IMR-90 (cell line): ENCODE measurements around the gene SCAF1. TPM values are rescaled to one million over a fixed set of nuclear protein-coding genes. Genes with fewer than 3 reads are reported as not detected.

Experiments
- ATAC-seq: fragments of 200-7000 bp; cut with Tn5 transposase; 2 replicates; pipeline ENCODE4 v1.9.1; 2020; ENCODE audit warnings: low read depth, mild to moderate bottlenecking, moderate library complexity
- BruUV-seq: library from RNA; stranded (reverse); fragments of 400-500 nt; replicated peaks from 2 replicates; lab custom pipeline; 2021; lab: Mats Ljungman, UMichigan
- CTCF ChIA-PET: fragments of 300-600 bp; formaldehyde crosslinking; extraction: SDS; loops from one replicate; lab custom pipeline; 2021; ENCODE audit warnings: antibody characterized with exemption; lab: Yijun Ruan, JAX
- POLR2A ChIA-PET: fragments of 300-600 bp; sonication (Branson Sonifier 250); formaldehyde crosslinking; loops from one replicate; lab custom pipeline; 2022; ENCODE audit warnings: antibody characterized with exemption; ENCODE audit not compliant: unreplicated experiment; lab: Charles Lee
- DNase-seq: peaks from one replicate; pipeline ENCODE4 v3.0.0; 2013
- H2AFZ ChIP-seq: replicated peaks from 2 replicates; pipeline ENCODE3; 2013; ENCODE audit warnings: low read length, mild to moderate bottlenecking; ENCODE audit not compliant: poor library complexity
- H2AK5ac ChIP-seq: 2 replicates; pipeline ENCODE4 v1.6.1; 2013; ENCODE audit warnings: low read depth, low read length, inconsistent platforms
- H2AK9ac ChIP-seq: replicated peaks from 2 replicates; pipeline ENCODE3; 2013; ENCODE audit warnings: mild to moderate bottlenecking, low read depth, low read length, moderate library complexity; ENCODE audit not compliant: poor library complexity
- H2BK120ac ChIP-seq: 2 replicates; pipeline ENCODE4 v1.6.1; 2013; ENCODE audit warnings: low read depth, low read length, inconsistent platforms
- H2BK15ac ChIP-seq: 3 replicates; pipeline ENCODE4 v1.6.1; 2013; ENCODE audit warnings: low read depth, low read length, inconsistent platforms
- H2BK20ac ChIP-seq: 2 replicates; pipeline ENCODE4 v1.6.1; 2013; ENCODE audit warnings: low read depth, mild to moderate bottlenecking, inconsistent platforms, low read length, moderate library complexity
- H2BK5ac ChIP-seq: 2 replicates; pipeline ENCODE4 v1.6.1; 2013; ENCODE audit warnings: mild to moderate bottlenecking, low read depth, low read length, inconsistent platforms; ENCODE audit not compliant: poor library complexity, severe bottlenecking
- H3K14ac ChIP-seq: replicated peaks from 2 replicates; pipeline ENCODE4 v1.6.1; 2013; ENCODE audit warnings: low read depth, low read length, inconsistent platforms
- H3K18ac ChIP-seq: 2 replicates; pipeline ENCODE4 v1.6.1; 2013; ENCODE audit warnings: low read depth, low read length, control low read depth
- H3K23ac ChIP-seq: 2 replicates; pipeline ENCODE4 v1.6.1; 2013; ENCODE audit warnings: low read depth, low read length, inconsistent platforms
- H3K27ac ChIP-seq: 2 replicates; pipeline ENCODE4 v1.5.1; 2013; ENCODE audit warnings: mild to moderate bottlenecking, control low read depth, low read length; ENCODE audit not compliant: insufficient read depth
- H3K27me3 ChIP-seq: 2 replicates; pipeline ENCODE4 v1.6.1; 2013; ENCODE audit warnings: low read length; ENCODE audit not compliant: control insufficient read depth, insufficient read depth
- H3K36me3 ChIP-seq: 2 replicates; pipeline ENCODE4 v1.6.1; 2013; ENCODE audit warnings: low read length, mixed read lengths; ENCODE audit not compliant: control insufficient read depth, insufficient read depth
- H3K4ac ChIP-seq: 2 replicates; pipeline ENCODE4 v1.6.1; 2013; ENCODE audit warnings: low read depth, low read length, inconsistent platforms
- H3K4me1 ChIP-seq: 2 replicates; pipeline ENCODE4 v1.6.1; 2013; ENCODE audit warnings: low read length, mixed read lengths; ENCODE audit not compliant: control insufficient read depth, insufficient read depth
- H3K4me2 ChIP-seq: 2 replicates; pipeline ENCODE4 v1.6.1; 2013; ENCODE audit warnings: low read depth, mild to moderate bottlenecking, control low read depth, low read length, moderate library complexity
- H3K4me3 ChIP-seq: 2 replicates; pipeline ENCODE4 v1.5.1; 2013; ENCODE audit warnings: low read depth, mild to moderate bottlenecking, control low read depth, low read length, moderate library complexity; ENCODE audit not compliant: insufficient read depth
- H3K56ac ChIP-seq: 2 replicates; pipeline ENCODE4 v1.6.1; 2013; ENCODE audit warnings: low read length, inconsistent platforms; ENCODE audit not compliant: insufficient read depth; ENCODE audit errors: extremely low read depth
- H3K79me1 ChIP-seq, 2 experiments: 2 replicates each; pipeline ENCODE4 v1.6.1; 2013; ENCODE audit warnings: low read length in 2 of 2, inconsistent platforms in 1 of 2, low read depth in 1 of 2
- H3K9ac ChIP-seq: 2 replicates; pipeline ENCODE4 v1.6.1; 2013; ENCODE audit warnings: low read depth, low read length, control low read depth
- H3K9me1 ChIP-seq: 2 replicates; pipeline ENCODE4 v1.6.1; 2013; ENCODE audit warnings: low read length, inconsistent platforms; ENCODE audit not compliant: insufficient read depth
- H3K9me3 ChIP-seq: 2 replicates; pipeline ENCODE4 v1.6.1; 2013; ENCODE audit warnings: low read length; ENCODE audit not compliant: control insufficient read depth, insufficient read depth
- H4K20me1 ChIP-seq: 2 replicates; pipeline ENCODE4 v1.6.1; 2013; ENCODE audit warnings: low read length, inconsistent platforms; ENCODE audit not compliant: insufficient read depth
- H4K5ac ChIP-seq: 2 replicates; pipeline ENCODE4 v1.6.1; 2013; ENCODE audit warnings: mild to moderate bottlenecking, low read depth, low read length, control low read depth
- H4K8ac ChIP-seq, 2 experiments: 2 replicates each; pipeline ENCODE4 v1.6.1; 2013; ENCODE audit warnings: low read depth in 2 of 2, low read length in 2 of 2, control low read depth in 1 of 2, inconsistent platforms in 1 of 2
- H4K91ac ChIP-seq: 2 replicates; pipeline ENCODE4 v1.6.1; 2013; ENCODE audit warnings: low read depth, low read length, inconsistent platforms; ENCODE audit not compliant: insufficient read depth
- BHLHE40 ChIP-seq: fragments of 150-350 bp; IDR thresholded peaks from 2 replicates; pipeline ENCODE4 v1.6.1; 2016; ENCODE audit warnings: mild to moderate bottlenecking, low read depth, low read length
- MAZ ChIP-seq: IDR thresholded peaks from 2 replicates; pipeline ENCODE4 v1.6.1; 2012; ENCODE audit warnings: low read depth, mild to moderate bottlenecking, low read length, improper control_type of control experiment, moderate library complexity, borderline replicate concordance
- WGBS, 2 experiments: methylation state at CpG; one replicate each; pipeline versions ENCODE4 v1.1.5 to v1.1.7; 2013; ENCODE audit warnings: missing lambda C conversion rate in 2 of 2; ENCODE audit not compliant: insufficient read length in 1 of 2; ENCODE audit errors: extremely low coverage in 2 of 2; 5-methylcytosine and 5-hydroxymethylcytosine counted together
- dilution Hi-C: fragments of 300-500 bp; cut with HindIII; formaldehyde crosslinking; loops from one replicate; pipeline ENCODE4 v1.14.3; 2018; ENCODE audit warnings: low sequenced_read_pairs; ENCODE audit not compliant: unreplicated experiment
- in situ Hi-C: fragments of 300-500 bp; cut with MboI; formaldehyde crosslinking; loops from 3 replicates; pipeline ENCODE4 v1.14.3; 2019; ENCODE audit warnings: low sequenced_read_pairs, inconsistent platforms, mixed read lengths
- intact Hi-C: fragments of 100-400 bp; cut with micrococcal nuclease; formaldehyde crosslinking; loops from 2 replicates; pipeline ENCODE4 v1.10.0; 2022
- polyA plus RNA-seq, 3 experiments: library from polyadenylated mRNA; depleted of rRNA; stranded (reverse); fragments of >200 nt; gene quantifications; 2 replicates each; pipeline ENCODE4 v1.2.3, GENCODE V29; 2012; ENCODE audit warnings: low replicate concordance in 1 of 3
- total RNA-seq: library from RNA; depleted of rRNA; stranded (reverse); fragments of >200 nt; gene quantifications from 2 replicates; pipeline ENCODE4 v1.2.3, GENCODE V29; 2012
- TF ChIP-seq, protein P1 (sequence below): fragments of 150-350 bp; IDR thresholded peaks from 2 replicates; pipeline ENCODE4 v1.6.1; 2017; ENCODE audit warnings: mild to moderate bottlenecking, antibody characterized with exemption, low read length, low read depth

Gene SCAF1
- total and polyA plus RNA-seq, 2 of the 4 experiments (the other 2 are of a cell fraction): 2.2 to 14.8 TPM

DNA sequence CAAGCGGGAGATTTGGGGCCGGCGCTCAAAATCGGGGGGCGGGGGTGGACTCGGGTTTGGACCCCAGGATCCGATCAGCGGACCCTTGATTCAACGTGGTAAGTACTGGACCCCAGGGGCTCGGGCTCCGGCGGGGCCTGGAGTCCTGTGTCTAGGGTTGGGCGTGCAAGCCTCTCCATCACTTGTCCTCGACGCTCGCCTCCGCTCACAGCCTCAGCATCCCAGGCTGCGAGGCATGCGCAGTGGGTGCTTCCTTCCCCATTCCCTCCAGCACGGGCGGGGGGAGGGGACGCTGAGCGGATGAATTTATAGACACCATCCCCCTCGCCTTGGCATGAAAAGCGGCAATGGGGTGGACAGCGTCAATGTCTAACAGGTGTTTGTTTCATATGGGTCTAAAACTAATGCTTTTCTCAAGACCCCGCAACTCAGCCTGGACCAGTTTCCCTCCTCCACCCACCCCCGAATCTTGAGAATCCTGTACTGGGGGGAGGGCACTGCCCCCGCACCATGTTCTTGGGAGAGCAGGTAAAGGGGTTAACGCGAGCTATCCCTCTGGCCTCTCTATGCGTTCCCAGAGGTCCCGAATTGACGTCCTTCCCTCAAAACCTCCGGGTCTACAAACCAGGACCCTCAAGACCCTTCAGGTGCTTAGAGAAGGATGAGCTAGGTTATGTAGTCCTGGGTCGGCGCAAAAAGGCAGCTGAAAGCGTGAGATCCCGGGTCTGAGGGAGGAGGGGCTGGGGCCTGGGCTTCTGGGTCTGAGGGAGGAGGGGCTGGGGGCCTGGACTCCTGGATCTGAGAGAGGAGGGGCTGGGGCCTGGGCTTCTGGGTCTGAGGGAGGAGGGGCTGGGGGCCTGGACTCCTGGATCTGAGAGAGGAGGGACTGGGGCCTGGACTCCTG is 49.5 kb downstream of the SCAF1 start:
- Histone ChIP-seq H2BK120ac (peak overlapping the region; percentile 72), H3K4me3 (peak overlapping the region; percentile 69), H3K23ac (peak overlapping the region; percentile 75), H4K8ac (peak overlapping the region; percentile 98 to 99), H3K18ac (peak overlapping the region; percentile 67), H3K9ac (peak overlapping the region; percentile 59), H2BK5ac (peak overlapping the region; percentile 18), H3K9me1 (peaks cover 5% of the 10 kb centered on the region; the same call in 1 of the 2 replicates), H3K27ac (peak overlapping the region; percentile 63), H3K4me2 (peak overlapping the region; percentile 91), H3K14ac (peak overlapping the region; percentile 98), H4K20me1 (peaks cover 15% of the 10 kb centered on the region), H3K4ac (peak overlapping the region; percentile 72), H3K4me1 (peaks cover 9% of the 10 kb centered on the region), H2BK20ac (peak overlapping the region; percentile 22; the same call in 1 of the 2 replicates), H3K36me3 (peaks cover 14% of the 10 kb centered on the region; the same call in 1 of the 2 replicates), H3K56ac (peak overlapping the region; percentile 50), H4K5ac (peak overlapping the region; percentile 89), H2BK15ac (no peak overlapping the region; the same call in 2 of the 3 replicates), H2AFZ (peak overlapping the region; percentile 96), H3K79me1 (peaks cover 6 to 38% of the 10 kb centered on the region in 2 experiments; a peak in 3 of 4 replicates), H3K27me3 (no peaks in the 10 kb centered on the region), H2AK5ac (peak overlapping the region; percentile 88), H3K9me3 (no peaks in the 10 kb centered on the region), H2AK9ac (peak overlapping the region; percentile 47), H4K91ac (peak overlapping the region; percentile 94)
- CTCF ChIA-PET: no interaction called here
- peak; percentile 54; the same call in 1 of the 2 replicates for TF ChIP-seq MAZ
- TF ChIP-seq, protein P1, sequence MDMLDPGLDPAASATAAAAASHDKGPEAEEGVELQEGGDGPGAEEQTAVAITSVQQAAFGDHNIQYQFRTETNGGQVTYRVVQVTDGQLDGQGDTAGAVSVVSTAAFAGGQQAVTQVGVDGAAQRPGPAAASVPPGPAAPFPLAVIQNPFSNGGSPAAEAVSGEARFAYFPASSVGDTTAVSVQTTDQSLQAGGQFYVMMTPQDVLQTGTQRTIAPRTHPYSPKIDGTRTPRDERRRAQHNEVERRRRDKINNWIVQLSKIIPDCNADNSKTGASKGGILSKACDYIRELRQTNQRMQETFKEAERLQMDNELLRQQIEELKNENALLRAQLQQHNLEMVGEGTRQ: no peak
- peak; percentile 83 for TF ChIP-seq BHLHE40
- in situ Hi-C loops: no loop called here
- dilution Hi-C loops: no loop called here
- peak; percentile 83 for ATAC-seq
- peak; percentile 70 for DNase-seq
- no TSS peak for BruUV-seq
- POLR2A ChIA-PET: interaction anchor here (0.6 to 1.0 kb wide), 3 partner anchors 15 to 111 kb away, joined by 4 to 8 read pairs (median 7); partner anchors contain the start of gene PRMT1
- intact Hi-C loops: loop anchor here (2.0 to 5.0 kb wide), 2 partner anchors 75 to 111 kb away; partner anchors contain the start of gene AP2A1
- WGBS, 2 experiments: 2% methylated on average over 12 of the region's 39 CpGs; no CpG with 5 or more reads in 1 of the 2 experiments
